Astrocyte (in vitro differentiated cells and primary cell): ENCODE measurements around the gene PER1.

Source experiments
- EZH2 ChIP-seq: IDR thresholded peaks from 2 replicates; pipeline ENCODE4 v1.6.1; 2012; ENCODE audit warnings: mild to moderate bottlenecking, low read length, inconsistent platforms; ENCODE audit not compliant: insufficient read depth
- TF ChIP-seq, protein P1 (sequence below): IDR thresholded peaks from 2 replicates; pipeline ENCODE4 v1.5.1; 2011; ENCODE audit warnings: low read depth, mild to moderate bottlenecking, inconsistent platforms, low read length, moderate library complexity; ENCODE audit not compliant: insufficient read depth

DNA sequence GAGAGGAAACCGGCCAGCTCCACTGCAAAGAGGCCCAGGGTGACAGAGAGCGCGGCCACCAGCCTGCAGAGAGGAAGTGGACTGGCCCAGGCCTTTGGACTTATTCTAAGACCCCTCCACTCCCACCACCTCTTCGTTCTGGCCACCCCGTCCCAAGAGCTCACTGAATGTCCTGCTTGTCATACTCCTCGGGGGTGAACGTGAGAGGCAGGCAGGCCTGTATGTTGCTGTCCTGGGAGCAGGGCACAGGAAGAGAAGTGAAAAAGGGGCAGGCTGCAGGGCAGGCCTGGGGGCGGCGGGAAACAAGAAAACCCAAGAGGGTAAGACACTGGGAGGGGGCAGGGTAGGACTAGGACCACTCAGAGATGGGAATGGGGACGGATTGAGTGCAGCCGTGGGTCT is 23.6 kb upstream of the PER1 start:
- TF ChIP-seq, protein P1, sequence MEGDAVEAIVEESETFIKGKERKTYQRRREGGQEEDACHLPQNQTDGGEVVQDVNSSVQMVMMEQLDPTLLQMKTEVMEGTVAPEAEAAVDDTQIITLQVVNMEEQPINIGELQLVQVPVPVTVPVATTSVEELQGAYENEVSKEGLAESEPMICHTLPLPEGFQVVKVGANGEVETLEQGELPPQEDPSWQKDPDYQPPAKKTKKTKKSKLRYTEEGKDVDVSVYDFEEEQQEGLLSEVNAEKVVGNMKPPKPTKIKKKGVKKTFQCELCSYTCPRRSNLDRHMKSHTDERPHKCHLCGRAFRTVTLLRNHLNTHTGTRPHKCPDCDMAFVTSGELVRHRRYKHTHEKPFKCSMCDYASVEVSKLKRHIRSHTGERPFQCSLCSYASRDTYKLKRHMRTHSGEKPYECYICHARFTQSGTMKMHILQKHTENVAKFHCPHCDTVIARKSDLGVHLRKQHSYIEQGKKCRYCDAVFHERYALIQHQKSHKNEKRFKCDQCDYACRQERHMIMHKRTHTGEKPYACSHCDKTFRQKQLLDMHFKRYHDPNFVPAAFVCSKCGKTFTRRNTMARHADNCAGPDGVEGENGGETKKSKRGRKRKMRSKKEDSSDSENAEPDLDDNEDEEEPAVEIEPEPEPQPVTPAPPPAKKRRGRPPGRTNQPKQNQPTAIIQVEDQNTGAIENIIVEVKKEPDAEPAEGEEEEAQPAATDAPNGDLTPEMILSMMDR, result no peak
- no peak for TF ChIP-seq EZH2
